GM18505 (cell line): ENCODE measurements around the gene DDX20.

Experiments used
- ATAC-seq: cut with Tn5 transposase; IDR thresholded peaks from one replicate; pipeline ENCODE4 v1.9.1; 2021; ENCODE audit not compliant: unreplicated experiment
- POLR2A ChIP-seq: IDR thresholded peaks from 4 replicates; pipeline ENCODE4 v1.6.1; 2011; ENCODE audit warnings: borderline replicate concordance; ENCODE audit not compliant: insufficient read depth, insufficient read length; ENCODE audit errors: extremely low read depth

DDX20 gene, protein sequence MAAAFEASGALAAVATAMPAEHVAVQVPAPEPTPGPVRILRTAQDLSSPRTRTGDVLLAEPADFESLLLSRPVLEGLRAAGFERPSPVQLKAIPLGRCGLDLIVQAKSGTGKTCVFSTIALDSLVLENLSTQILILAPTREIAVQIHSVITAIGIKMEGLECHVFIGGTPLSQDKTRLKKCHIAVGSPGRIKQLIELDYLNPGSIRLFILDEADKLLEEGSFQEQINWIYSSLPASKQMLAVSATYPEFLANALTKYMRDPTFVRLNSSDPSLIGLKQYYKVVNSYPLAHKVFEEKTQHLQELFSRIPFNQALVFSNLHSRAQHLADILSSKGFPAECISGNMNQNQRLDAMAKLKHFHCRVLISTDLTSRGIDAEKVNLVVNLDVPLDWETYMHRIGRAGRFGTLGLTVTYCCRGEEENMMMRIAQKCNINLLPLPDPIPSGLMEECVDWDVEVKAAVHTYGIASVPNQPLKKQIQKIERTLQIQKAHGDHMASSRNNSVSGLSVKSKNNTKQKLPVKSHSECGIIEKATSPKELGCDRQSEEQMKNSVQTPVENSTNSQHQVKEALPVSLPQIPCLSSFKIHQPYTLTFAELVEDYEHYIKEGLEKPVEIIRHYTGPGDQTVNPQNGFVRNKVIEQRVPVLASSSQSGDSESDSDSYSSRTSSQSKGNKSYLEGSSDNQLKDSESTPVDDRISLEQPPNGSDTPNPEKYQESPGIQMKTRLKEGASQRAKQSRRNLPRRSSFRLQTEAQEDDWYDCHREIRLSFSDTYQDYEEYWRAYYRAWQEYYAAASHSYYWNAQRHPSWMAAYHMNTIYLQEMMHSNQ

DNA sequence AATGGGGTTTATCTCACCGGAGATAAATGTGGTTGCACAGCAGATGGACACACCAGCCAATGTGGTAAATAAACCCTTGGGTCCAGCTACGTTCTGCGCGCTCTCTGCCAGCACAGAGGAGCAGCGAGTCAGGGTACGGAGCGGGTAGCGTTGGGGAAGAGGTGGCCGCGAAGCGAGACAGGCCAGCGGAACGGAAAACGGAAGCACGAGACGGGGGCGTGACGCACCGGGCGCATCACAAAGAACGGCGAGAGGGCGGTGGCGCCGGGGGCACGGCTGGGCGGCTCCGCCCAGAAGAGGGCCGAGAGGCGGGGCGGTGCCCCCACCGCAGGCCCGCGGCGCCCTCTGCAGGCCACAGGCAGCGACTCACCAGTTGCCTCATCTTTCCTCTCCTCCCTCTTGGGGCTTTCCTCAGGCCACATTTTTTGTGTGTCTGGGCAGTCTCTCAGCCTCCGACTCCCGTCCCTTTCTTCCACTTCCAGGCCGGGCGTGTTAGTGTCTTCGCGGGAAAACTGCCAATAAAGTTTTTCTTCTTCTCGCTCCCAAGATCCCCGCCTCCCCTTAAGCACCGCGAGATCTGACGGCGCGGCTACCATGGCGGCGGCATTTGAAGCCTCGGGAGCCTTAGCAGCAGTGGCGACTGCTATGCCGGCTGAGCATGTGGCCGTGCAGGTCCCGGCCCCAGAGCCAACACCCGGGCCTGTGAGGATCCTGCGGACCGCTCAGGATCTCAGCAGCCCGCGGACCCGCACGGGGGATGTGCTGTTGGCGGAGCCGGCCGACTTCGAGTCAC lies at the start of gene DDX20:
TSS of gene DDX20 (plus strand) at position 571 of the 793 bp plus-strand sequence. CDS start at position 595, 24 bp downstream.
- ATAC-seq: peak; percentile 89
- peak; percentile 90 for TF ChIP-seq POLR2A

DNA sequence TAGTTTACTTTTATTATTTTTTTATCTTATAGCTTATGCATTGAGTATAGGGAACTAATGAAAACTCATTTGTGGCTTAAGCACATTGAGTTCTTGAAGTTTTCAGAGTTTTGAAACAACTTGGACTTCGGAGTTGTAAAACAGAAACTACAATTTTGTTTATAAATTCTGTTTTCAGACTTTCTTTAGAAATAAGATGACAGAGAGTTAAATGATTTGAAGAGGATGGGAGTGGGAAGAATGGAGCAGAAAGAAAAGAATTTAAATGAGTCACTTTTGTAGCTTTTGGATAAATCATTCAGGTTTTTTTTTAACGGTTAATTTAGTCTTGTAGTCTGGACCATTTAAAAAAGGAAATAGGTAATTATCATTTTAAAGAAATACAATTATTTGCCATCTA lies 48.8 kb upstream of the DDX20 start:
- no peak for ATAC-seq
- no peak for TF ChIP-seq POLR2A

DNA sequence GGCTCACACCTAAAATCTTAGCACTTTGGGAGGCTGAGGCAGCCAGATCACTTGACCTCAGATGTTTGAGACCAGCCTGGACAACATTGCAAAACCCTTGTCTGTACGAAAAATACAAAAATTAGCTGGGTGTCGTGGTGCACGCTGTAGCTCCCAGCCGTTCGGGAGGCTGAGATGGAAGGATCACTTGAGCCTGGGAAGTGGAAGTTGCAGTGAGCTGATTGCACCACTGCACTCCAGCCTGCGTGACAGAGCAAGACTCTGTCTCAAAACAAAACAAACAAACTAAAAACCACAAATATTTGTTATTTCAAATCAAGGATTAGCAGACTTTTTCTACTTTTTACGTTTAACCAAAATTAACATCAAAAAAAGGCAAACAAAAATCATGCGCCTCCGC lies 47.8 kb upstream of the DDX20 start:
- TF ChIP-seq POLR2A: no peak

DNA sequence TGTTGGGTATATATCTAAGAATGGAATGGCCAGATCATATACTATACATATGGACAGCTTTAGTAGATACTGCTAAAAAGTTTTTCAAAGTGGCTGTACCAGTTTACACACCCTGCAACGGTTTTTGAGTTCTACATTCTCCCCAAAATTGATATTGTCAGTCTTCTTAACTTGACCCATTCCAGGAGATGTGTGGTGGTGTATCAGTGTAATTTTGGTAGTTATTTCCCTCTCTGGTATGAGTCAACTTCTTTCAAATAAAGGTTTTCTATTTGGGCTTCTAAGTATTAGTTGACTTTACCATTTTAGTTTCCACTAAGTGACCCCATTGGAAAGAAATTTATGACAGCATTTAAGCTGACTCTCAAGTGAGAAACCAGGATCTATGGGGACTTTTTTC lies 45.7 kb upstream of the DDX20 start:
- TF ChIP-seq POLR2A: no peak
- ATAC-seq: no peak

More for the DNA sequence above, 47.8 kb upstream of the DDX20 start:
- no peak for ATAC-seq

DNA sequence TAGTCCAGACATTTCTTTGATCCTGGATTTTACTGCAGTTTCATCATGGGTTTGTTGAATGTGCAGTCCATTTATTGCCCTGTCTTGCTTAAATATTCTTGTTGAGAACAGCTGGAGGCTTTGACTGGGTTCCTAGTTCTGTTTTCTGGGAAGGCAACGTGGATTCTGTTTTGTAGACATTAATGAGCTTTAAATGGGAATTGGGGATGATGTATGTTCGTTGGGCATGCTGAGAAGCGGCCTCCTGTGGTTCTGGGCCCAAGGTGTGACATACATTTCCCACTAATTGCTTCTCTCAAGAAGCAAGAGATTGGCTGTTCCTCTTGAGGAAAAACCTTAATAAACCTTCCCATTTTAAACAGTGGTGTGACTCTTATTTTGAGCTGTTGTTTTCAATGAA lies 39.4 kb upstream of the DDX20 start:
- ATAC-seq: no peak
- no peak for TF ChIP-seq POLR2A

DNA sequence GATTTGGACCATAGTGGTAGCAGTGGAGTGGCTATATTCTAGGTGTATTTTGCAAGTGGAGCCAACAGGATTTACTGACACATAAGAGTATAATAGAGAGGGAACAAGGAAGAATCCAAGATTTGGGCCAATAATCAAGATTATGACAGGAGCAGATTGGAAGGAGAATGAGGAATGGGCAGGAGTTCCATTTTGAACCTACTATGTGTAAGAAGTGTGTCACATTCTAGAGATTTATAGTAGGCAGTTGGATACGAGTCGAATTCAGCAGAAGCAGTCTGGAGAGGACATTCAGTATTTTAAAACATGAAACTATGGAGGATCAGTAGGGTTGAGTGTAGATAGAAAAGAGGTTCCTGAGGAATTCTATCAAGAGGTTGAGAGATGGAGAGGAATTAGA lies 38.3 kb upstream of the DDX20 start:
- no peak for ATAC-seq
- no peak for TF ChIP-seq POLR2A

DNA sequence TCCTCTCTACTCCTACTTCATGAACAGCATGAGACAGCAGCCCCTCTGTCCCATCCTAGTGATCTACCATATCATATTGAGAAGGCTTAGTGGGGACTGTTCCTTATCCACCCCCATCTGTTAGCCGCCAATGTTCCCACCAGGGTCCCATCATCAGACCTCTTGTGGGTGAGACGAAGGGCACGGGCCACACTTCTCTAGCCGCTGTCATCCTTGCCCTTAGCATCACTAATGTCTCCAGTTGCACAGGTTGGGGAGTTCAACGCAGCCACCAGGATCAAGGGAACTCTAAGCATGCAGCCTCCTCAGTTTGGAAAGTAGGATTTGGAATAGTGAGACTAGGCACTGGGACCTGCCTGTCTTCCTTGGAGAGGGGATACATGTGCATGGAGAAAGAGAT lies 36.6 kb upstream of the DDX20 start:
- ATAC-seq: no peak
- no peak for TF ChIP-seq POLR2A

DNA sequence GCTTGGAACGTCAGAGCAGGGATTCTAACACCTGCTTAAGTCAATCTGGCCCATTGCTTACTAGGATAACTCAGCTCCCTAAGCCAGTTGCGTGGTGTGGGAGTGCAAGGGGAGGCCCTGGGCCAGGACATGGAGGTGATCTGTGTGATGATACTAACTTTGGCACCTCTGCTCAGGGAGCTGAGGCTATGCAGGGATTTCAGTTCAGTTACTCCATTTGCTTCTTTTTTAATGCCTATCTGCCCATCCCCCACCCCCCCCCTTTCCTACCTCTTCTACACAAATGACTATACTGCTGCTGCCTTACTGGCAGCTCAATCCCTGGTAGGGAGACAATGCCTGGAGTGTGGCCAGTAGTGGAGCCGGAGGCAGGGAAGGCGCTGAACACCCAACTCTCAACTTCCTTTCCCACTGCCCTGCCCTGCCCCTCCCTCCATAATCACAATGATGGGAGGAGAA lies 36.0 kb upstream of the DDX20 start:
- no peak for ATAC-seq
- no peak for TF ChIP-seq POLR2A

DNA sequence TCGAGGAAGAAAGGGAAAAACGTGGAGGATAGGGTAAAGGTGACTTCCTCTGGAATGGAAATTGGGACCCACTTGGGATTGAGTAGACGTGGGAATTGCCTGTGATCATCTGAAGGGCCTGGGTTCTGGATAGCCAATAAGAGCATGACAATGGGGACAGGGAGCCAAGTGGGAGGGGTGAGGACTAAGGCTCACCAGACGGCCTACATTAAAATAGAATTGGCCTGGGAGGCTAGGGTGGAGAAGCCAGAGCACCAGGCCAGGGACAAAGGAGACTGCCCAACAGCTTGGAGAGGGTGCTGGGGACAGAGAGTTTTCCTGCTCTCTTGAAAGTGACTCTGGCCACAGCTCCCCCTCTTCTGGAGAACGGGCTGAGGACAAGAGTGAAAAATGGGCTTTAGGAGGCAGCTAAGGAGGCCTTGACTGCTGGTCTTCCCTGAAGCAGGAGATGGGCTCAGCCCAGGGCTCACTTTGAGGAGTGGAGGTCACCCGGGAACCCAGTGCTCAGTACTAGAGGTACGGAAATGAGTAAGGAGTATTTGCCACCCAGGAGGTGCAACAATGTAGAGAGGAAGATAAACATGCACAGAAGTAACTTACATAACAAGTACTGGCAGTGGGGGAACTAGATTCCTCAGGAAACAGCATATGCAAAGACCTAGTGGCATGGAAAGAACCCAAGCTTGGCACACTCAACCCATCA lies 35.3 kb upstream of the DDX20 start:
- ATAC-seq: no peak
- peak; percentile 13 for TF ChIP-seq POLR2A

DNA sequence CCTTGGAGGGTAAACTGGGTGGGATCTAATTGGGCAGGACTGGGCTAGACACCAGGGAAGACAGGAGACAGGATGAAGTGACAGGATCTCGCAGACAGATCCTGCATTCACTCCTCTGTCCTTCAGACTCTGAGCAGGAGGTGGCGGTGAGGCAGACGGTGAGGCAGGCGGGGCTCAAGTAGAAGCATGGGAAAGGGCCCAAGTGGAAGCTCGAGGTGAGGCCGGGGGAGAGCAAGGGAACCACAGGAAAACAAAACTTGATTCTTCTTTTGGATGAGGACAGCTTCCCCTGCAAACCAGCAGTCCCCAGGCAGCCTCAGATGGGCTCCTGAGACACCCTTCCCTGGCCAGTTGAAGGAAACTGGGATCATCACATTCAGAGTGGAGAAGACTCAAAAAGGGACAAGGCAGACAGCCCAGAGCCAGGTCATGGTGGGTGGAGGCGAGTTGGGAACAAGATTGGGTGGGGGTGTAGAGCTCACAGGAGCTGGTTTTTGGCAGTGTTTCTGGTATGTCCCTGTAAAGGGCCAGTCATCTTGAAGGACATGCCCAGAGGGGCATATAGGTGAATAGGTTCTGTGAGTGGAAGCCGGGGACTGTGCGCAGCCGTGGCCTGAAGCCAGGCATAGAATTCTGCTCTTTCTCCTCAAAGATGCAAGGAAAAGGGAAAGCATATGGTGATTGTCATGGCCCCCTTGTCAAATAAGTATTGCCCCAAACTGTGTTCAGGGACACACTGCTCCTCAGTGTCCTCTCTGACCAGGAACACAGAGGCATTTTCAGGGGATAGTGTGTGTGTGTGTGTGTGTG lies 34.5 kb upstream of the DDX20 start:
- TF ChIP-seq POLR2A: peak; percentile 7
- no peak for ATAC-seq

DNA sequence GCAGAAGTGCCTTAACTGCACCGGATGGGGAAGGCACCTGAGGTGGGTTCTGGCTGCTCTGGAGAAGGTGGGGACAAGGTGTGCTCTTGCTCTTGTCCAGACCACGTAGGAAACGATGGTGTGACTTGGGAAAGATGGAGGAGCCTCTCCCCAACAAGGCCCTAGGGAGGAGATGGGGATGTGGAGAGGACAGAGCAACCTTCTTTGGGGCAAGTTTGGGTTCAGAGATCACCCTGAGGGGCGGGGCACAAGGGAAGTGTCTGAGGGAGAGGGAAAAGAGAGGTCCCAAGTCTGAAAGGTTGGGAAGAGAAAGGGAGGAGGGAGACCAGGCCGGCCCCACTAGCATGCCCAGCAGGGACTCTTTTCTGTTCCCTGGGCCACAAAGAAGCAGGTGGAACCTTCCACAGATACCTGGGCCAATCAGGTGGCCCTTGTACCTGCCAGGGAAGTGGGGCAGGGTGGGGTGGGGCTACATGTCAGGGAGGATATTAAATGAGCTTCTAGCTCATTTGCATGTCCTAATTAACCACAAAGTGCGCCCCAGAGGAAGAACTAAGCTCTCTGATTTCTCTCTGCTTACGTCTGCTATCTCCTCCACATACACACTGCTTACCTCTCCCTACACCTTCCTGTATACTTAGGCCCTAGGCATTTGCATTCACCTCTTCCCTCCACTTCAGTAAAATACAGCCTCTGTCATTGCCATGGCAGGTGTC lies 32.5 kb upstream of the DDX20 start:
- ATAC-seq: no peak
- no peak for TF ChIP-seq POLR2A

DNA sequence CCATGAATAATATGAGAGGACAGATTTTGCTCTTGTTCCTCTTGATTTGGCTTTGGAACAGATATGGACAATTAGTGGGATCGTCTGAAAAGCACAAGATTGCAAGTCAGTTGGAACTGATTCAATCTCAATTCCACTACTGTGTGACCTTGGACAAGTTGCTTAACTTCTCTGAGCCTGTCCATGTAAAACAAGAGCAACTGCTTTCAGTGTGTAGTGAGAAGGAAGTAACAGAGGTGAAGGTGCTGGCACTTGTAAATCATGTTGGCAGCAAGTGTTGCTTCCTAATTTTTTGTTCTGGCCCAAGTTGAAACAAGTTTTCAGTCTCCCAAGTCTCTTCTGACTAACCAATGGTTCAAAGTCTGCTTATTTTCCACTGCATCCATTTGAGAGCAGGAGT lies 31.8 kb upstream of the DDX20 start:
- ATAC-seq: no peak
- TF ChIP-seq POLR2A: no peak

DNA sequence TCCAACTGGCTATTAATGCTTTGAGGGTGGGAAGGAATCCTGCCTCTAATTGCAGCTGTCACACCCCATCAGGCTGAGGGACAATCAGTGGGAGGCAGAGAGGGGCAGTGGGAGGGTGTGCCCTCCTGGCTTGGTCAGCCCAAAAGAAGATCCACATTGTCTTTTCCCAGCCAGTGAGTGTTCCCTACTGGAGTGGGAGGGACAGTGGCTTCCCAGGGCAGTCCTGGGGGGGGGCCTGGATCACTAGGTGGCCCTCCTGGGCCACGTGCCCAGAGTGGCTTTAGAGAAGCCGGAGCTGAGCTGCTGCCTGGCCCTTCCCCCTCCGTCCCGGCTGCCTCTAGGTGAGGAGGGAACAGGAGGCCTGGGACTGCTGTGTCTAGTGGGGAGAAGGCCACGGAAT lies 30.5 kb upstream of the DDX20 start:
- no peak for TF ChIP-seq POLR2A

More for the DNA sequence above, 30.5 kb upstream of the DDX20 start:
- ATAC-seq: no peak
